Dermis microvascular lymphatic vessel endothelial cell (primary cell): ENCODE results near the gene A4GALT. TPM values are rescaled to one million over a fixed set of nuclear protein-coding genes. Genes with fewer than 3 reads are reported as not detected.

Experiments
- DNase-seq, 2 donors: peaks; one replicate each; pipeline versions ENCODE4 v3.0.0 to v3.0.0-alpha.2; 2010; ENCODE audit warnings: low read depth in 2 of 2
- total RNA-seq: library from RNA; depleted of rRNA; stranded (reverse); fragments of >200 nt; gene quantifications from 2 replicates; pipeline ENCODE4 v1.2.1, GENCODE V29; 2014

The A4GALT gene
- total RNA-seq, 1 donor from 2014 or later, result 43.8 TPM

DNA sequence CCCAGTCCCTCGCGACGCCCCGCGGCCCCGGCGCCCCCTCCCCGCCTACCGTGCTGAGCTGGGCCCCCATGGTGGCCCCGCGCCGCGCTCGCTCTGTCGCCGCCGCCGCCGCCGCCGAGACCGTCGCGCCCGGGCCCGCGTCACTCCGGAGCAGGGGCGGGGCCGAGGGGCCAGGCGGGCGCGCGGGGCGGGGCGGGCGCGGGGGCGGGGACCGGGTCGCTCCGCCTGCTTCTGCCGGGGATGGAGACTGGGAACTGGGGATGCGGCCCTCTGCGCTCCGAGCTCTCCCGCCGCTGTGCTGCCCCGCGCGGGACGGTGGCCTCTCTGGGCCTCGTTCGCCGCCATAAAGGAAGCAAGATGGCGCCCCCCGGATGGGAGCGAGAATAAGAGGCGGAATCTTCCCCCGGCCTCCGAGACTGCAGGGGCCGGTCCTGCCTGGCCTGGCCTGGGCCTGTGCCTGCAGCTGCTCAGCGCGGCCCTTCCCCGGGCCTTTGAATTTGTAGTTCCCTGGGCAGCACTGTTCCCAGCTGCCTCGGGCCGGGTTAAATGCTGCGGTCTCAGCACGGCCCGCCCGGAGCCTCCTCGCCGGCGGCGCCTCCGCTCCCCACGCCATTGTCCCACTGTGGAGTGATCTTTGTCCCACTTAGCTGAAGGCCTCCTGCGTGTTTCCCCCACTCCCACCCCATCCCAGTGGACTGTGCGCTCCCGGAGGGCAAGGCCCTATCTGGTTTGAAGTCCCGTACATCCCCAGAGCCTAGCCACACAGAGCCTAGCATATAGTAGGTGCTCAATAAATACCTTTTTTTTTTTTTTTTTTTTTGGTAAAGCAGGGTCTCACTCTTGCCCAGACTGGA is 71.2 kb downstream of the A4GALT start, which contains the start of gene CYB5R3:
Gene CYB5R3 (minus strand): TSS at position 147 of the 854 bp plus-strand sequence. CDS start 77 bp downstream, at position 70.
- DNase-seq, result peak; percentile 53 to 82

DNA sequence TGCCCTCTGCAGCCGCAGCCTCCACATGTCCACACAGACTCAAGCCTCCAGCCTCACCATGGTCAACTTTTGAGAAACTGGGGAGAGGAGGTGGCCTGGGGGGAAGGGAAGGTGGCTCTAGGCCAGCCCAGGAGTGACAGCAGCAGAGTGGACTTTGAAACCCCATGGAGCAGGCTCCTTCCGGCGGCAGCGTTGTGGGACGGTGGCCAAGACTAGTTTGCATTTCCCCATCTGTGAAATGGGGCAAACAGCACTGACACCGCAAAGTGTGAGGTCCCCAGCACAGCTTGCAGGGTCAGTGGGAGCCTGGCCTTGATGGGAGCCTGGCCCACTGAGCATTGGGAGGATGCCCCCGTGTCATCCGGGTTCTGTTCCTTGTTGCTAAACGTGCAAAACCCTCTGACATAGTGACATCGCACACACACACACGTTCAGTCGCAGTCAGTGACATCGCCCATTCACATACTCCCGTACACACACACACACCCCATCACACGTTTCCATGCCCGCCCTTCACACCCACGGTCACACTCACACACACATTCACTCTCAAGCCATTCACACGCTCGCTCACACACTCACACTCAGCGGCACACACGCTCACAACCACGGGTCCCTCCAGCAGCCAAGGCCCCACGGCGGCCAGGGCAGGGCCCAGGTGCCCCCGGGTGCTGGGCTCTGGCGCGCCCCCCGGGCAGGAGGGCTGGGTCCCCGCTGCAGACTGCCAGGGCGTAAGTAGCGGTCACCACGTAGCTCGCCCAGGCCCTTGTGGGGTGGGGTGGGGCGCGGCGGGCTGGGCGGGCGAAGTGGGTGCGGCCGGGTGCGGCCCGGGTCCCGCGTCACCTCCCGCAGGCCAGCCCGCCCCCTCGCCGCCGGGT is 72.1 kb downstream of the A4GALT start:
- peak; percentile 47 to 69 for DNase-seq

DNA sequence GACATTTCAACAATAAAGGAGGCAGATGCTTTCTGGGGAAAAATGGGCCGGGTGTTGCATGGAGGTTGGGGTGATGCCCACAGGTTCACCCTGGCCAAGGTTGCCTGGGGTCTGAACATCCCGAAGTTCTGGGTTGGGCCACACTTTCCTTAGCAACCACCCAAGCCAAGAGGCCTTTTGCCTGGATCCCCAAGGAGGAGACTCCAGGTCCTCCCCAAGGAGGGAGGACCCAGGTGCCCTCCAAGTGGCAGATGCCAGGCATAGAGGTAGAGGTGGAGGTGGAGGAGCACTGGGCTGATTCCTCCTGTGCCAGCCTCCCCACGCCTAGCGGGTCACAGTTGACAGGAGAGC is 72.7 kb downstream of the A4GALT start:
- DNase-seq, result no peak

DNA sequence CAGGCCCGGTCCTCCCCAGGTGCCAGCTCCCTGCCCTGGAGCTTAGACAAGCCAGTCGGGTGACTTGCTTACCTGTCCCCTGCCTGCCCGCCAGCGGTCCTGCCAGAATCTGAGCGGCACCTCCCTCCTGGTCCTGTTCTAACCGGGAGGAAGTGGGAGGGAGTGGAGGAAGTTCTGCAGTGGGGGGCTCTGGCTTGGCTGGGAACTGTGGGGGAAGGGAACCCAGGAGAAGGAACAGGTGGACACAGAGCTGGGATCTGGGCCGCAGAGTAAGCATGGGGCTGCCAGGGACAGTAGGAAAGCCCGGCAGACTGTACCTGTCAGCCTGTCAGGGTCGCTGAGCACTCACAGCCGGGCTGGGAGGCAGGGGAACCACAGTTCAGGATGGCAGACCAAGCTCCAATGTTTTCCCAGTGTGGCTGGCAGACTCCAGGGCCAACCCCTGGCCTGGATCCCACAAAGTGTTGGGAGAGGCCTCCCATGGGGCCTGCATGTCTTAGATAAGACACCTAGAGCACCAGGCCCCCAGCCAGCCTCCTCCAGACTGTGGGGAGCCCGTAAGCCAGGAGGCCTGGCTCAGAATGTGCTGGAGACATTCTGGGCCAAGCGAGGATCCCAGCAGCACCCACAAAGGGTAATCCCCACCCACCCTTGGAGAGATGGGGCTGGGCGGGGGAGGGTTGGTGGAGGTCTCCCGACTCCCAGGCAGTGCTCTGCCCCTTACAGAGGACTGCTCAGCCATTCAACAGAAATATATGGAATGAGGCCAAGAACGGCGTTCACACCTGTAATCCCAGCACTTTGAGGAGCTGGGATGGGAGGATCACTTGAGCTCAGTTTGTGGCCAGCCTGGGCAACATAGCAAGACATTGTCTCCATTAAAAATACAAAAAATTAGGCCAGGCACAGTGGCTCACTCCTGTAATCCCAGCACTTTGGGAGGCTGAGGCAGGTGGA is 73.8 kb downstream of the A4GALT start:
- DNase-seq, result peak in 1 of 2 donors; percentile 23

DNA sequence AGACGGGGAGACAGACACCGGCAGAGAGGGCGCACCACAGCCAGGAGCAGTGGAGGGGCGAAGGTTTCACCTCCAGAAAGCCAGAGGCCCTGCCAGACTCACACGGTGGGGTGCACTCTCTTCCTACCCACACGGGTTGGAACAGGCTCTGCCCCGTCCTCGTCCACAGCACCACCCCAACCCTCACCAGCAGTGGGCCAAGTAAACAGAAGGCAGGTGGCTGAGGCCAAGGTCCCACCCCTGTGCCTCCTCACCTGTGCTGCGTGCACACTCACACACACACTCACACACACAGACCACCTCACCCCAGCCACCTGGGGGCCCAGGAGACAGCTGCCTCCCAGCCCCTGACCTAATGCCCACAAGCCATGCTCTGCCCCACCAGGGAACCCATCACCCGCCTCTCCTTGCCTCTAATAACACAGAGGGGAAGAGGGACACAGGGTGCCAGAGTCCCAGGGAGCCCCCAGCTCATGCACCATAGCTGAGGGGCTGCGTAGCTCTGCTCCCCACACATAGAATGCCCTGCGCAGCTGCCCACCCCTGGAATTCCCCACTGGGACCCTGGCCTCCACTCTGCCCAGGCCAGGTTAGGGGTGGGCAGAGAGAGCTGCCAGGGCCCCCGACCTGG is 74.6 kb downstream of the A4GALT start:
- DNase-seq, result no peak

DNA sequence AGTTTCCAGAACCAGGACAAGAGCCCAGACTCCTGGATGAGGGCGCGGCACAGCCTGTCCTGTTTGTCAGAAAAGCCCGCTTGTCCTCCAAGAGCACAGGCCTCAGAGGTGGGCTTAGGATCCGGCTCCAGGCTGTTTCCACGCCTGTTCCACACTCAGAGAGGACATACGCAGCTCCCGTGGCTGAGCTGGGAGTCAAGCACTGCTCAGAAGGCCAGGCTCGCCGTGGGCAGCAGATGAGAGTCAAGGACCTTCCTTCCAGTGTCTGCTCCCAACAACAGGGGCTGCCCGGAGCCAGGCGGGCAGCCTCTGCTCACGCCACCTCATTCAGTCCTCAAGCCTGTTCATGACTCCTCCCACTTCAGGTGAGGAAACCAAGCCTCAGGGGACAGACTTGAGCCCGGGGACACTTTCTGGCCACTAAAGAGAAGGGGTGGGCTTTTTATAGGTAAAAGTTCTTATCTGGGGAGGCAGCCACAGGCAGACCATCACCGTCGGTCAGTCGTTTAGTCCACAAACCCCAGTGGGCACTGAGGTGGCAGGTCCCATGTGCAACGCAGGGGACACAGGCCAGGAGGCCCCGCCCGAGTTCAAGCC is 75.2 kb downstream of the A4GALT start:
- DNase-seq, result peak in 1 of 2 donors; percentile 33

DNA sequence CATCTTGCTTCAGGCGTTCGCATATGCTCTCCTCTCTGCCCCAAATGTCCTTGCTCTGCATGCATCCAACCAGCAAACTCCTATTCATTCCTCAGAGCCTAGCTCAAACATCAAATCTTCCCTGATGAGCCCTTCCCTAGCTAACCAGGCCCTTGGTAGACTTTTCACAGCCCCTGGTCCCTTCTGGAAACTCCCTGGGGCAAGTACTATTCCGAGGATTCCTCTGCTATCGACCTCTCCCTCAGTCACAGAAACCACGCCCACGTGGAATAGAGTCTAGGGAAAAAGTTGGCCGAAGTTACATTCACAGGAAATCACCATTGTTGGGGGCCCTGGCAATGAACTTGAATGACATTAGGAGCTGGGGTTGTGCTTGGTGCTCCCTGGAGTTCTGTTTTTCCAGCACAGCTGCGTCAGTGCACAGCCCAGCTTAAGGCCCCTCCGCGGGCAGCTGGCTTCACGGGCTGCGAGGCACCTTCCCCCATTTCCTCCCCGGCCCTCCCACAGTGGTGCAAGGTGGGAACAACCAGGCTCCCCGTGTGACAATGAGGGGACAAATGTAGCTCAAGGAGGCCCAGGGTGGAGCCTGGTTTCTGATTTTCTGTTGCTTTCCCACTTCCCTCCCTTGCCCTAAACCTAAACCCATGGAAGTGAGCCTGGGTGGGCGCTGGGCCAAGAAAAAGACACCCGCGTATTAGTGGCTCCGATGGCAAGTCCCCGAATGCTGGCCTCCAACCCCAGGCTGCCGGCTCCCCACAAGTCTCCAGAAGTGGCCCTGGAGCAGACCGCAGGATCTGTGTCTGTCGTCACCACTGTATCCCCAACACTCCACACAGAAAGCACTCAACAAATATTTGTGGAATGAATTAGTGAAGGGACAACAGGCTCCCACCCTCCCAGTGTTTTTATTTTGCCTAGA is 76.0 kb downstream of the A4GALT start:
- DNase-seq, result peak; percentile 73 to 80

DNA sequence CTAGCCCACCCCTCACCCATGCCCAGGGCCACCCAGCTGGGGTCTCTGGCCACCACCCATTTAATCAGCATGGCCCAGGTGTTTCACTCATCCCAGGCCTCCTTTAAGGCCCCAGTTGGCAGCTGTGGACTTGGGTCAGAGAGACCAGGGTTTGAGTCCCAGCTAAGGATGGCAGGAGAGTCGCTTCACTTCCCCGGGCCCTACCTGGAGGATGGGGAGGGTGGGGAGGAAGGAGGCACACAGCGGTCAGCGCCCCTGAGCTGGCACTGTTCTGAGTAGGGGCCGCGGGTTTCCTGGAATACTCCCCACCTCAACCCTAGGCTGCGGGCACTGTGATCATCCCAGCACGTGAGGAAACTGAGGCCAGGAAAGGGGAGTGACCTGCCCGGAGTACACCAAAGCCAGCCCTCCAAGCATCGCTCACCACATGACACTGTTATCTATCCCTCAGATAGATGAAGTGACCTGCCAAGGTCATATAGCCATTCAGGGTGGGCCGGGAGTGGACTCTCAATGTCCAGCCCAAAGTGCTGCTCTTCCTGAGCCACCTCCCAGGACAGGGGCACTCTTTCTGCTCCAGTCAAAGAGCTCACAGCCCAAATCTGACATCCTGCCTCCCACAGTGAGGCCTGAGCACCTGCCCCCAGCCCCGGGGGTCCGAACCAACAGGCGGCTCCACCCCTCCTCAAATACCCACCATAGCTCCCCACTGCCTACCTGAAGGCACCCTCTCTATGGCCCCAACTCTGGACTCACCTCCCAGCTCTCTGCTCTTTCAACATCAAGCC is 76.8 kb downstream of the A4GALT start:
- DNase-seq, result no peak

DNA sequence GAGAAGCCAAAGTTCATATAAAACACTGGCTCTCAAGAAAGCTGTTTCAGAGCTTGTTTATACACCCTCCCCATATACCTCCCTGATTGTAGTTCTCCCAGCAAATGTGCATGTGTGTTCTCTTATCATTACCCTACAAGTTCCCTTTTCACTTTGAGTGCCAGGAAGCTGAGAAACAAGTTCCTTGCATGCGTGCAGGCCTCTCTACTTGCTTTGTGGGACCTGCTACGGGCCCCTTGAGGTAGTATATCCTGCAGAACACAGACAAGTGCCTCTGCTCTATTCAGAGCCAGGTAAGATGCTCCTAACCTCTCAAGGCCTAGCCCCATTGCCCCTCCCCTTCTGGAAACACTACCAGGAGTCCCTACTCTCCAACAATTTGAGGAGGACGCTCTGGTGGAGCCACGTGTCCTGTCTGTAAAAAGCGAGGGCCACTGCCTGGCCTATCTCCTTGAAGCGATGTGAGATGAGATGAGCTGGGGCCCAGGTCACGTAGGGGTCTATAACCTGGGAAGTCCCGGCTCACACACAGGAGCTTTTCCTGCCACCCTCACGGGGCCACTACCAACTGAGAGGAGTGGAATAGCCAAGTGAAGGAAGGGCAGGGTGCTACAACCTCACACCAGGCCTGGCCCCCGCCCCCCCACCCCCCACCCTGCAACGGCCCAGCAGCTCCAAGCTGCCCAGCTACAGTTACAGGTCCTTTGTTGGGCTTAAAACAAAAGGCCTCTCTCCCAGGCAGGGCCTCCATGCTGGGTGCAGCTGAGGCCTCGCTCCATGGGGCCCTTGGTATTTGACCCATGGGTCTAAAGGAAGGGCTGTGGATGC is 77.7 kb downstream of the A4GALT start:
- no peak for DNase-seq

Other genes starting within 250 kb of the A4GALT start
- 25.3 and 30.7 TPM in 2 replicates for gene RRP7A, start 201.1 kb downstream of the A4GALT start, total RNA-seq
- gene SERHL2, start 166.9 kb downstream of the A4GALT start, total RNA-seq, result 2.6 and 3.8 TPM in 2 replicates
- gene POLDIP3, start 106.0 kb downstream of the A4GALT start, total RNA-seq, result 23.0 and 27.2 TPM in 2 replicates
- 0.25 and 0.39 TPM in 2 replicates for gene ATP5MGL, start 80.3 kb downstream of the A4GALT start, total RNA-seq
- 105 and 190 TPM in 2 replicates for gene CYB5R3, start 71.5 kb downstream of the A4GALT start, total RNA-seq
- 58.4 and 58.5 TPM in 2 replicates for gene ARFGAP3, start 136.4 kb upstream of the A4GALT start, total RNA-seq